ENCODE data around the gene POLRMT.
A peak's percentile ranks its signal among the peaks of the same experiment; 100 is the strongest.

DNA sequence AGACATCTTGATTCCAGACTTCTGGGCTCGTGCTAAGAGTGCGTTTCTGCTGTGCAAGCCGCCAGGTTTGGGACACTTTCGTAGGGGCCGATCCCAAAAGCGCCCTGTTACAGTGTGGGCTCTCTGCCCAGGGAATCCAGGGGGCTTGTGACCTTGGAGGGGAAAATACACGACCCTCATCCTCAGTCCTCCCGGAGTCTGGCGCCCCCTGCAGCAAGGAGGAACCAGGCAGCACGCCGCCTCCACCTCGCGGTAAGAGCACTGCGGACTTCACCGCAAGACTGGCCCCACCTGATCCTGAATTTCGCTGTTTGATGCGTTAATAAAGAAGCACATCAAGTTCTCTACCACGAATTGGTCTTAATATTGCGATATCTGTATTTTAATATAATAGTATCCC, 5.2 kb downstream of the POLRMT start:
- no peak for TF ChIP-seq POLR2A (IDR thresholded peaks at IDR 0.05)
- TF ChIP-seq, protein P1, sequence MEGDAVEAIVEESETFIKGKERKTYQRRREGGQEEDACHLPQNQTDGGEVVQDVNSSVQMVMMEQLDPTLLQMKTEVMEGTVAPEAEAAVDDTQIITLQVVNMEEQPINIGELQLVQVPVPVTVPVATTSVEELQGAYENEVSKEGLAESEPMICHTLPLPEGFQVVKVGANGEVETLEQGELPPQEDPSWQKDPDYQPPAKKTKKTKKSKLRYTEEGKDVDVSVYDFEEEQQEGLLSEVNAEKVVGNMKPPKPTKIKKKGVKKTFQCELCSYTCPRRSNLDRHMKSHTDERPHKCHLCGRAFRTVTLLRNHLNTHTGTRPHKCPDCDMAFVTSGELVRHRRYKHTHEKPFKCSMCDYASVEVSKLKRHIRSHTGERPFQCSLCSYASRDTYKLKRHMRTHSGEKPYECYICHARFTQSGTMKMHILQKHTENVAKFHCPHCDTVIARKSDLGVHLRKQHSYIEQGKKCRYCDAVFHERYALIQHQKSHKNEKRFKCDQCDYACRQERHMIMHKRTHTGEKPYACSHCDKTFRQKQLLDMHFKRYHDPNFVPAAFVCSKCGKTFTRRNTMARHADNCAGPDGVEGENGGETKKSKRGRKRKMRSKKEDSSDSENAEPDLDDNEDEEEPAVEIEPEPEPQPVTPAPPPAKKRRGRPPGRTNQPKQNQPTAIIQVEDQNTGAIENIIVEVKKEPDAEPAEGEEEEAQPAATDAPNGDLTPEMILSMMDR (IDR thresholded peaks at IDR 0.05) = peak in 1 of 4 donors; percentile 11

Measured in right lobe of liver (tissue), 4 donors.